HAP-1 (cell line): ENCODE measurements around the gene MDM2.
"Not testable (repeated sequence)": the region's sequence is repeated elsewhere in the genome, so short reads cannot be mapped to it uniquely, and the experiment has no call there.

Experiments used
- DNase-seq, 2 experiments: peaks; one replicate each; pipeline ENCODE4 v3.0.0-alpha.2; 2016 to 2020; ENCODE audit warnings: low spot score in 2 of 2
- H3K27me3 ChIP-seq: fragments of 250-450 bp; sonication (Bioruptor Pico); 2 replicates; pipeline ENCODE4 v1.5.1; 2020; ENCODE audit warnings: low read depth, mild to moderate bottlenecking, moderate library complexity
- H3K36me3 ChIP-seq: fragments of 250-450 bp; sonication (Bioruptor Pico); replicated peaks from 2 replicates; pipeline ENCODE4 v1.5.1; 2020; ENCODE audit warnings: mild to moderate bottlenecking
- H3K4me1 ChIP-seq: fragments of 250-450 bp; sonication (Bioruptor Pico); 2 replicates; pipeline ENCODE4 v1.5.1; 2020; ENCODE audit warnings: mild to moderate bottlenecking
- H3K4me3 ChIP-seq: fragments of 250-450 bp; sonication (Bioruptor Pico); 2 replicates; pipeline ENCODE4 v1.5.1; 2020; ENCODE audit warnings: mild to moderate bottlenecking, moderate library complexity
- H3K9me3 ChIP-seq: fragments of 250-450 bp; sonication (Bioruptor Pico); 2 replicates; pipeline ENCODE4 v1.5.1; 2020; ENCODE audit warnings: mild to moderate bottlenecking, moderate library complexity
- in situ Hi-C: fragments of 300-500 bp; cut with MboI; formaldehyde crosslinking; loops from 3 replicates; pipeline ENCODE4 v1.14.3; 2020; ENCODE audit warnings: low sequenced_read_pairs, inconsistent platforms, mixed read lengths

Gene MDM2

DNA sequence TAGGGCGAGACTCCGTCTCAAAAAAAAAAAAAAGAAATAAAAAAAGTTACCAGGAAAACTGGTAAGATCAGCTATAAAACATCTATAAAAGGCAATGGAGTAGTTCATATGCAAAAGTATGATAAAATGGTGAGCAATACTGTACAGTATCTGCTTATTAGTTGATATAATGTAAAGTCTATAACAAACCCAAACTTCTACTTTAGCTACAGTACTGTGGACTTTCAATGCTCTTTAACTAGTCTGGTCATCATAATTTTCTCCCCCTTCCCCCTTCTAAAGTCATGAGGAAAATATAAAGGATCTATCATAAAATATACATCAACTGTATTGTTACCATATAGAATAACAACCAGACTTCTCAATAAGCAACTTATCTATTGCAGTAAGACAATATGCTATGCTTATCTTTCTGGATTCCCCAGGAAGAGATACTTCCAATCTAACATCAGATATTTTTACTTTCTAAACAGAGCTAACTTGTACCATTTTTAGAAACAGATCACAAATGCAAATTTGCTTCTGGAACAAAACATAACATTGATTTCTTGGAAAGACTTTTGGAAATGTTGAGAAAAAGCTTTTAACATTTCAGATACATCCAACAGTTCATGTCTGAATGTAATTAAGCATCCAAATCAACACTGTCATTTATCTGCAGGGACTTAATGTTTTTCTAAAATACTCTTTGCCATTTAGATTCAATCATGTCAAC lies 43.8 kb downstream of the MDM2 start:
- H3K27me3 ChIP-seq: peaks cover 3% of the 10 kb centered on the region; the same call in 1 of the 2 replicates
- no peaks in the 10 kb centered on the region for H3K36me3 ChIP-seq
- in situ Hi-C loops: loop anchor here (25.0 kb wide), 1 partner anchor 386 kb away; the partner anchor contains the start of gene CPSF6
- H3K9me3 ChIP-seq: no peaks in the 10 kb centered on the region
- H3K4me1 ChIP-seq: no peaks in the 10 kb centered on the region
- DNase-seq: no peak
- H3K4me3 ChIP-seq: no peak overlapping the region

DNA sequence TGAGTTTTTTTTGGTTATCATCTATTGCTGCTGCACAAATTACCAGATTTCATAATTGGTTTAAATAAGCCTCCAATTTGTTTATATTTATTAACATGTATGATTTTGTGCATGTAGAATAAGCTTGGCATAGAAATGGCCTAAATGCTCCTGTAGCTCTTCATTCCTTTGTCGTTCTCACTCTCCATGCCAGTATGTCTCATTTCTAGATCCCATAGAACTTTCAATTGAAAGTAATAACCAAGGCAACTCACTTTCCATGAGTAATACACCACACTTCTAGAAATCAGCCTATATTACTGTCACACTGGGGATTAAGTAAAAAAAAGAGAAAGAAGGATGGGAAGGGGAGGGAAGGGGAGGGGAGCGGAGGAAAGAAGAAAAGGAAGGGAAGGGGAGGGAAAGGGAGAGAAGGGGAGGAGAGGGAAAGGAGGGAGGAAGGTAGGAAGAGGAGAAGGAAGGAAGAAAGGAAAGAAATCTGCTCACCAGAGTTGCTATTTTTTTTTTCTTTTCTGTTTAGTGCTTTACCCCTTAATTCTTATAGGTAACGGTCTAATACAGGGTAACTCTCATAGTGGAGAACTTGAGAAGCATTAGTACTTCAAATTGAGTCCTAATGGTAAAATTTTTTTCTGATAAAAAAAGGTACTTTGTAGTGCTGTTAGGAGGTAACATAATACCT lies 45.6 kb downstream of the MDM2 start:
- H3K9me3 ChIP-seq: no peaks in the 10 kb centered on the region
- no peaks in the 10 kb centered on the region for H3K4me1 ChIP-seq
- peaks cover 3% of the 10 kb centered on the region; the same call in 1 of the 2 replicates for H3K27me3 ChIP-seq
- in situ Hi-C loops: loop anchor here (25.0 kb wide), 1 partner anchor 384 kb away; the partner anchor contains the start of gene CPSF6
- no peak for DNase-seq
- H3K4me3 ChIP-seq: no peak overlapping the region
- no peaks in the 10 kb centered on the region for H3K36me3 ChIP-seq

DNA sequence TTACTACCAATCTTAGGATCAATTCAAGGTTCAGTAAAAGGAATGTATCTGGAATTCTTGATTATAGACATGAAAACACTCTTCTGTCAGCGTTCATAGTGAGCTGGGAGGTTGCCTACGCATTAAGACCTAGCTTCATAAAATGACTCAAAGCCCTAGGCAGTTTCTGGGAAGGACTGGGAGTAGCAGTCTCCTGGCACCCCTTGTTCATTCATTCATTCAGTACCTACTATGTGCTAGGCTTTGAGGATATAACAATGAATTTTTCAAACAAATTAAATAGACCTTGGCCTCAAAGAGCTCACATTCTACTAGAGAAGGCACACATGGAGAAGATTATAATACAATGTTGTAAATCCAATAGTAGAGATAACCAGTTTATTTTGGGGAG lies 46.1 kb downstream of the MDM2 start:
- Histone ChIP-seq H3K4me3 (no peak overlapping the region), H3K36me3 (no peaks in the 10 kb centered on the region), H3K9me3 (no peaks in the 10 kb centered on the region), H3K27me3 (peaks cover 3% of the 10 kb centered on the region; the same call in 1 of the 2 replicates), H3K4me1 (no peaks in the 10 kb centered on the region)
- no peak for DNase-seq
- in situ Hi-C loops: loop anchor here (25.0 kb wide), 1 partner anchor 383 kb away; the partner anchor contains the start of gene CPSF6

- Histone ChIP-seq H3K27me3 (peaks cover 3% of the 10 kb centered on the region; the same call in 1 of the 2 replicates), H3K9me3 (no peaks in the 10 kb centered on the region), H3K4me1 (no peaks in the 10 kb centered on the region), H3K36me3 (no peaks in the 10 kb centered on the region), H3K4me3 (no peak overlapping the region)
- DNase-seq: no peak
- in situ Hi-C loops: loop anchor here (25.0 kb wide), 1 partner anchor 383 kb away; the partner anchor contains the start of gene CPSF6
These were observed 46.6 kb downstream of the MDM2 start for GRCh38 chr12:68854554-68854953.

GRCh38 chr12:68855111-68855510 lies 47.1 kb downstream of the MDM2 start:
- H3K27me3 ChIP-seq: peaks cover 3% of the 10 kb centered on the region; the same call in 1 of the 2 replicates
- in situ Hi-C loops: loop anchor here (25.0 kb wide), 1 partner anchor 382 kb away; the partner anchor contains the start of gene CPSF6
- H3K4me1 ChIP-seq: no peaks in the 10 kb centered on the region
- no peaks in the 10 kb centered on the region for H3K9me3 ChIP-seq
- DNase-seq: no peak
- H3K36me3 ChIP-seq: no peaks in the 10 kb centered on the region
- H3K4me3 ChIP-seq: no peak overlapping the region

DNA sequence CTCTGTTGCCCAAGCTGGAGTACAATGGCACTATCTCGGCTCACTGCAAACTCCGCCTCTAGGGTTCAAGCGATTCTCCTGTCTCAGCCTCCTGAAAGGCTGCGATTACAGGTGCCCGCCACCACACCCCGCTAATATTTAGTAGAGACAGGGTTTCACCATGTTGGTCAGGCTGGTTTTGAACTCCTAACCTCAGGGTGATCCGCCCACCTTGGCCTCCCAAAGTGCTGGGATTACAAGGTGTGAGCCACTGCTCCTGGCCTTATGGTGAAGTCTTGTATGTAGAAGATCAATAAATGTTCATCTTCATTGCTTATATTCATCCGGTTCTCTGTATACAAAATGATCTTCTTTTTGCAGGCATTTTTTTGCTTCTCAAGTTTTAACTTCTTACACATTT lies 47.8 kb downstream of the MDM2 start:
- no peak for DNase-seq
- Histone ChIP-seq H3K27me3 (peaks cover 3% of the 10 kb centered on the region; the same call in 1 of the 2 replicates), H3K9me3 (no peaks in the 10 kb centered on the region), H3K4me1 (no peaks in the 10 kb centered on the region), H3K4me3 (no peak overlapping the region), H3K36me3 (no peaks in the 10 kb centered on the region)
- in situ Hi-C loops: loop anchor here (25.0 kb wide), 1 partner anchor 382 kb away; the partner anchor contains the start of gene CPSF6

DNA sequence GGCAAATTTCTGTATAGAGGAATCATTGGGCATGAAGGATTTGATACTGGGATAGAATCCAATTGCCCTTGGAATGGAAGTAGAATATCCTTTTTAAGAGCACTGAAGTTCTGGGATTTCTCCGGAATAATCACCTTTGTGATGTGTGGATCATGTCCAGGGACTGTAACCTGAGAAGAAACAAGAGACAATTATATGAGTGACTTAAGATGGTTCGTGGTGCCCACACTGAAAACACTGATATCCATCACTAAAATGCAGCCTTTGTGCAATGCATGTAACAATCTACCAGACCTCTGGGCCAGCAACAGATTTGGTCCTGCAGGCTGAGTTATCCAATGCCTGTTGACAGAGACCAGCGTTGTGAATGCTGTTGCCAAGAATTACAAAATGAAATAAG lies 48.5 kb downstream of the MDM2 start:
- Histone ChIP-seq H3K9me3 (no peaks in the 10 kb centered on the region), H3K27me3 (peaks cover 3% of the 10 kb centered on the region; the same call in 1 of the 2 replicates), H3K4me1 (no peaks in the 10 kb centered on the region), H3K36me3 (no peaks in the 10 kb centered on the region), H3K4me3 (no peak overlapping the region)
- in situ Hi-C loops: loop anchor here (25.0 kb wide), 1 partner anchor 381 kb away; the partner anchor contains the start of gene CPSF6
- DNase-seq: no peak

GRCh38 chr12:68861890-68862289 lies 53.9 kb downstream of the MDM2 start:
- in situ Hi-C loops: loop anchor here (10.0 to 25.0 kb wide), 2 partner anchors 213 to 375 kb away; partner anchors contain the start of gene CPSF6
- Histone ChIP-seq H3K4me3 (no peak overlapping the region), H3K27me3 (no peaks in the 10 kb centered on the region), H3K36me3 (no peaks in the 10 kb centered on the region), H3K4me1 (no peaks in the 10 kb centered on the region), H3K9me3 (no peaks in the 10 kb centered on the region)
- no peak for DNase-seq

GRCh38 chr12:68863109-68863770 lies 55.3 kb downstream of the MDM2 start:
- no peak overlapping the region for H3K4me3 ChIP-seq
- no peaks in the 10 kb centered on the region for H3K27me3 ChIP-seq
- in situ Hi-C loops: loop anchor here (10.0 to 25.0 kb wide), 2 partner anchors 212 to 374 kb away; partner anchors contain the start of gene CPSF6
- H3K4me1 ChIP-seq: no peaks in the 10 kb centered on the region
- DNase-seq: no peak
- H3K36me3 ChIP-seq: no peaks in the 10 kb centered on the region
- H3K9me3 ChIP-seq: no peaks in the 10 kb centered on the region

GRCh38 chr12:68863886-68864454 lies 56.0 kb downstream of the MDM2 start:
- not testable (repeated sequence) for H3K4me1 ChIP-seq, H3K36me3 ChIP-seq, H3K27me3 ChIP-seq, H3K4me3 ChIP-seq, H3K9me3 ChIP-seq
- in situ Hi-C loops: loop anchor here (10.0 to 25.0 kb wide), 2 partner anchors 211 to 373 kb away; partner anchors contain the start of gene CPSF6
- peak; percentile 57 to 58 for DNase-seq

DNA sequence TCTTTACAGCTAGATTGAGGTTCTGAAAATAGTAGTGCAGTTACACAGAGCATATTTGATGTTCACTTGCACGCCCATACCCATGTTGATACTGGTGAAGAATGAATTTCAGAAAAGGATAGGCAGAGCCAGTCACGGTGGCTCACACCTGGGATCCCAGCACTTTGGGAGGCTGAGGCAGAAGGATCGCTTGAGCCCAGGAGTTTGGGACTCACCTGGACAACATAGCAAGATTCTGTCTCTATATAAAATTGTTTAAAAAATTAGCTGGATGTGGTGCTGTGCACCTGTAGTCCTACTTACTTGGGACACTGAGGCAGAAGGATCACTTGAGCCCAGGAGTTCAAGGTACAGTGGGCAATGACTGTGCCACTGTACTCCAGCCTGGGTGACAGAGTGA lies 56.6 kb downstream of the MDM2 start:
- Histone ChIP-seq H3K27me3 (no peaks in the 10 kb centered on the region), H3K4me1 (no peaks in the 10 kb centered on the region), H3K4me3 (no peak overlapping the region), H3K9me3 (no peaks in the 10 kb centered on the region), H3K36me3 (no peaks in the 10 kb centered on the region)
- DNase-seq: no peak
- in situ Hi-C loops: loop anchor here (10.0 to 25.0 kb wide), 2 partner anchors 210 to 373 kb away; partner anchors contain the start of gene CPSF6

DNA sequence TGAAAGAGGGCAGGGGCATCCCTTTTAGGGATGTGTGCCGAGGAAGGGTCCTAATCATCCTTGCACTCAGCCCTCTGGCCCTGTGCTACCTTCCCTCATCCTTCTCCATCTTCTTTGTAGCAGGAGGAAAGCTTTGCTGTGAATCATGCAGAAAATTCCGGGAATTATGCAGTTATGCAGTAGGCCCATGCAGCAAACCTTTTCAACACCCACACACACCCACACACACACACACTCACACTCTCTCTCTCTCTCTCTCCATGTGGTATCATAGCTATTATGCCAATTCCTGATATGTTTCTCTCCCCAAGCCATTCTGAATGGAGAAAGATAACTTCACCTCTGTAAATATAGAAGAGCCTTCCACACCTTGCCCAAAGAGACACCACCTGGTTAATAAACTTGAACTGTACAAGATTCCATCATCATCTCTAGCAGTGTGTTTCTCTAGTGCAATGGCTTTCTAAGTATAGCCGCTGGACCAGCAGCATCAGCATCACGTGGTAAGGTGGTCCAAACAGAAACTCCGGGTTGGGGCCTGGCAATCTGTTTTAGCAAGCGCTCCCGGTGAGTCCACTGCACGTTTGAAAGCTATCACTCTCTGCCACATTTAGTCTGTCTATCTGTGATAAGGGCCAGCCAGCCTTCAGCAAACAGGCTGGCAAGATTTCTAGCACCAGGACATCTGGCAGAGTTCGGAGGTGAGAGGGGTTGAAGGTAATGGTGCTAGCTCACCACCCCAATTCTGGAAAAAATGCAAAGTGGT lies 57.6 kb downstream of the MDM2 start:
- Histone ChIP-seq H3K27me3 (no peaks in the 10 kb centered on the region), H3K4me3 (no peak overlapping the region), H3K9me3 (no peaks in the 10 kb centered on the region), H3K36me3 (no peaks in the 10 kb centered on the region), H3K4me1 (no peaks in the 10 kb centered on the region)
- no peak for DNase-seq
- in situ Hi-C loops: loop anchor here (10.0 to 25.0 kb wide), 2 partner anchors 209 to 372 kb away; partner anchors contain the start of gene CPSF6
